Neural cell (in vitro differentiated cells): Measurements from ENCODE around the gene IGFL2. TPM values are rescaled to one million over a fixed set of nuclear protein-coding genes. Genes with fewer than 3 reads are reported as not detected.

ENCODE experiments used
- H2AFZ ChIP-seq: fragments of 200-600, 300-800 bp; sonication (generic), shearing (Covaris generic); 2 replicates; pipeline ENCODE4 v1.6.0; 2014; ENCODE audit warnings: low read depth, mild to moderate bottlenecking, antibody characterized with exemption, low read length, moderate library complexity
- H3F3A ChIP-seq: fragments of 200-600 bp; shearing (Covaris generic); 2 replicates; pipeline ENCODE4 v1.6.1; 2016; ENCODE audit warnings: mild to moderate bottlenecking, moderate library complexity, mixed read lengths, antibody characterized with exemption, low read length; ENCODE audit not compliant: insufficient read depth, poor library complexity, severe bottlenecking
- H3K27ac ChIP-seq: fragments of 200-600, 300-800 bp; sonication (generic), shearing (Covaris generic); 2 replicates; pipeline ENCODE4 v1.5.1; 2014; ENCODE audit warnings: mild to moderate bottlenecking, low read length, moderate library complexity
- H3K27me3 ChIP-seq: fragments of 300-800, 200-600 bp; sonication (generic), shearing (Covaris generic); 2 replicates; pipeline ENCODE4 v1.6.0; 2014; ENCODE audit warnings: mild to moderate bottlenecking, low read depth, low read length, moderate library complexity; ENCODE audit not compliant: insufficient read depth
- H3K36me3 ChIP-seq: fragments of 300-800, 200-600 bp; sonication (generic), shearing (Covaris generic); 2 replicates; pipeline ENCODE4 v1.5.1; 2014; ENCODE audit warnings: mild to moderate bottlenecking, antibody characterized with exemption, low read length, moderate library complexity; ENCODE audit not compliant: insufficient read depth
- H3K4me2 ChIP-seq: fragments of 300-800, 200-600 bp; sonication (generic), shearing (Covaris generic); 2 replicates; pipeline ENCODE4 v1.6.0; 2014; ENCODE audit warnings: mild to moderate bottlenecking, low read length
- H3K4me3 ChIP-seq: fragments of 300-800, 200-600 bp; sonication (generic), shearing (Covaris generic); 2 replicates; pipeline ENCODE4 v1.5.1; 2014; ENCODE audit warnings: mild to moderate bottlenecking, low read length, moderate library complexity
- H3K79me2 ChIP-seq: fragments of 200-600 bp; shearing (Covaris generic); replicated peaks from 2 replicates; pipeline ENCODE4 v1.6.0; 2014; ENCODE audit warnings: mild to moderate bottlenecking, low read length, moderate library complexity; ENCODE audit not compliant: insufficient read depth
- H3K9ac ChIP-seq: fragments of 300-800, 200-600 bp; sonication (generic), shearing (Covaris generic); 2 replicates; pipeline ENCODE4 v1.6.1; 2016; ENCODE audit warnings: mild to moderate bottlenecking, low read length, mixed read lengths
- H3K9me2 ChIP-seq: fragments of 200-600 bp; shearing (Covaris generic); 2 replicates; pipeline ENCODE4 v1.6.1; 2016; ENCODE audit warnings: mild to moderate bottlenecking, low read length, mixed read lengths; ENCODE audit not compliant: insufficient read depth
- H3K9me3 ChIP-seq: fragments of 200-600, 300-800 bp; sonication (generic), shearing (Covaris generic); 2 replicates; pipeline ENCODE4 v1.6.1; 2016; ENCODE audit warnings: mild to moderate bottlenecking, mixed run types, low read length, moderate library complexity, mixed read lengths
- H4K20me1 ChIP-seq: fragments of 200-600 bp; shearing (Covaris generic); 2 replicates; pipeline ENCODE4 v1.6.1; 2016; ENCODE audit warnings: mild to moderate bottlenecking, mixed run types; ENCODE audit not compliant: insufficient read depth
- CTCF ChIP-seq: fragments of 450-650 bp; IDR thresholded peaks from 2 replicates; pipeline ENCODE4 v1.5.1; 2014; ENCODE audit warnings: antibody characterized with exemption, mild to moderate bottlenecking, moderate library complexity; ENCODE audit not compliant: poor library complexity, severe bottlenecking
- EP300 ChIP-seq: fragments of 450-650 bp; conservative IDR thresholded peaks from 2 replicates; pipeline ENCODE4 v1.6.1; 2014; ENCODE audit warnings: antibody characterized with exemption, mild to moderate bottlenecking, moderate library complexity; ENCODE audit not compliant: poor library complexity, severe bottlenecking
- EZH2 ChIP-seq: fragments of 200-600, 300-800 bp; shearing (Covaris generic), sonication (generic); IDR thresholded peaks from 2 replicates; pipeline ENCODE4 v1.6.1; 2014; ENCODE audit warnings: antibody characterized with exemption, low read length, borderline replicate concordance, mild to moderate bottlenecking; ENCODE audit not compliant: insufficient read depth, poor library complexity, severe bottlenecking
- MXI1 ChIP-seq: fragments of 450-650 bp; conservative IDR thresholded peaks from 2 replicates; pipeline ENCODE4 v1.6.1; 2014; ENCODE audit warnings: antibody characterized with exemption, mild to moderate bottlenecking; ENCODE audit not compliant: poor library complexity, severe bottlenecking
- POLR2AphosphoS5 ChIP-seq: IDR thresholded peaks from 2 replicates; pipeline ENCODE4 v1.6.1; 2012
- RAD21 ChIP-seq: fragments of 450-650 bp; conservative IDR thresholded peaks from 2 replicates; pipeline ENCODE4 v1.6.1; 2014; ENCODE audit warnings: antibody characterized with exemption, mild to moderate bottlenecking, moderate library complexity
- REST ChIP-seq: IDR thresholded peaks from 2 replicates; pipeline ENCODE4 v1.6.1; 2012; ENCODE audit warnings: borderline replicate concordance
- SMC3 ChIP-seq: fragments of 450-650 bp; conservative IDR thresholded peaks from 2 replicates; pipeline ENCODE4 v1.6.1; 2014; ENCODE audit warnings: antibody characterized with exemption, mild to moderate bottlenecking, moderate library complexity; ENCODE audit not compliant: poor library complexity
- TAF1 ChIP-seq: IDR thresholded peaks from 2 replicates; pipeline ENCODE4 v1.6.1; 2012; ENCODE audit warnings: low read depth
- polyA plus RNA-seq: library from polyadenylated mRNA; depleted of rRNA; stranded (reverse); fragments of >200 nt; gene quantifications from 2 replicates; pipeline ENCODE4 v1.2.3, GENCODE V29; 2014

Gene IGFL2
- polyA plus RNA-seq, 1 donor from 2014 or later = not detected

GRCh38 chr19:46113726-46114125 is 34.3 kb upstream of the IGFL2 start:
- H3K4me2 ChIP-seq = no peak overlapping the region
- H4K20me1 ChIP-seq = no peaks in the 10 kb centered on the region
- TF ChIP-seq POLR2AphosphoS5 (no peak), EP300 (no peak), MXI1 (no peak), SMC3 (no peak), REST (no peak), RAD21 (no peak), TAF1 (no peak), EZH2 (no peak), CTCF (no peak)
- no peak overlapping the region for H2AFZ ChIP-seq
- no peaks in the 10 kb centered on the region for H3K36me3 ChIP-seq
- no peaks in the 10 kb centered on the region for H3K9me3 ChIP-seq
- no peak overlapping the region for H3K4me3 ChIP-seq
- H3K9ac ChIP-seq = no peak overlapping the region
- no peak overlapping the region for H3K27ac ChIP-seq
- H3K27me3 ChIP-seq = no peaks in the 10 kb centered on the region
- H3K9me2 ChIP-seq = no peaks in the 10 kb centered on the region
- H3F3A ChIP-seq = no peaks in the 10 kb centered on the region
- no peaks in the 10 kb centered on the region for H3K79me2 ChIP-seq

- Histone ChIP-seq H3K9me2 (no peaks in the 10 kb centered on the region), H3K79me2 (no peaks in the 10 kb centered on the region), H3K27ac (no peak overlapping the region), H3F3A (no peaks in the 10 kb centered on the region), H3K4me2 (no peak overlapping the region), H3K36me3 (no peaks in the 10 kb centered on the region), H3K9me3 (no peaks in the 10 kb centered on the region), H2AFZ (no peak overlapping the region), H4K20me1 (no peaks in the 10 kb centered on the region), H3K9ac (no peak overlapping the region), H3K27me3 (no peaks in the 10 kb centered on the region), H3K4me3 (no peak overlapping the region)
- TF ChIP-seq POLR2AphosphoS5 (no peak), SMC3 (no peak), TAF1 (no peak), EP300 (no peak), CTCF (no peak), REST (no peak), MXI1 (no peak)
Observed at GRCh38 chr19:46115396-46116106, 32.5 kb upstream of the IGFL2 start.
